Measurements from ENCODE around the gene SMAP1. TPM values are rescaled to one million over a fixed set of nuclear protein-coding genes. Genes with fewer than 3 reads are reported as not detected.

Gene SMAP1
- total and polyA plus RNA-seq, 2 experiments from 2014 or later: 18.4 to 20.1 TPM

- no peak overlapping the region for H3K4me2 ChIP-seq (ENCODE audit: unreplicated experiment)
- no peak overlapping the region for H3K9ac ChIP-seq
- TF ChIP-seq EZH2 (IDR thresholded peaks at IDR 0.05; ENCODE audit: insufficient read depth, poor library complexity, severe bottlenecking): no peak
- no peaks in the 10 kb centered on the region for H3F3A ChIP-seq (ENCODE audit: insufficient read depth)
- no peaks in the 10 kb centered on the region for H4K20me1 ChIP-seq (ENCODE audit: insufficient read depth)
- no peaks in the 10 kb centered on the region for H3K9me3 ChIP-seq (ENCODE audit: low read depth)
- 67 to 73% methylated on average over 6 of the region's 6 CpGs for WGBS, 2 experiments (ENCODE audit: low coverage in 1 of 2, low lambda C conversion rate in 2 of 2, missing lambda C conversion rate in 2 of 2)
- H3K27ac ChIP-seq: no peak overlapping the region
- in situ Hi-C loops (cut with MboI): no loop called here
- no peak overlapping the region for H2AFZ ChIP-seq
- H3K4me3 ChIP-seq: no peak overlapping the region
- no peaks in the 10 kb centered on the region for H3K4me1 ChIP-seq (ENCODE audit: insufficient read depth)
- H3K27me3 ChIP-seq (replicated peaks; ENCODE audit: insufficient read depth): no peaks in the 10 kb centered on the region
- no peaks in the 10 kb centered on the region for H3K79me2 ChIP-seq (ENCODE audit: insufficient read depth)
- no peaks in the 10 kb centered on the region for H3K9me2 ChIP-seq (ENCODE audit: insufficient read depth)
- H3K36me3 ChIP-seq (ENCODE audit: low read depth): no peaks in the 10 kb centered on the region
- peak; percentile 13 for DNase-seq
Observed at GRCh38 chr6:70811788-70812187, 144.1 kb downstream of the SMAP1 start.

GRCh38 chr6:70813885-70814284, 146.2 kb downstream of the SMAP1 start:
- Histone ChIP-seq H3K27me3 (replicated peaks; ENCODE audit: insufficient read depth) (no peaks in the 10 kb centered on the region), H4K20me1 (ENCODE audit: insufficient read depth) (no peaks in the 10 kb centered on the region), H3K9me2 (ENCODE audit: insufficient read depth) (no peaks in the 10 kb centered on the region), H3K9me3 (ENCODE audit: low read depth) (no peaks in the 10 kb centered on the region), H3K79me2 (ENCODE audit: insufficient read depth) (no peaks in the 10 kb centered on the region), H3K4me2 (ENCODE audit: unreplicated experiment) (no peak overlapping the region), H3K9ac (no peak overlapping the region), H3K36me3 (ENCODE audit: low read depth) (no peaks in the 10 kb centered on the region), H2AFZ (no peak overlapping the region), H3K27ac (no peak overlapping the region), H3K4me3 (no peak overlapping the region), H3K4me1 (ENCODE audit: insufficient read depth) (no peaks in the 10 kb centered on the region), H3F3A (ENCODE audit: insufficient read depth) (no peaks in the 10 kb centered on the region)
- TF ChIP-seq EZH2phosphoT487 (IDR thresholded peaks at IDR 0.05; ENCODE audit: insufficient read depth, low read depth): no peak
- no peak for TF ChIP-seq EZH2 (IDR thresholded peaks at IDR 0.05; ENCODE audit: insufficient read depth, poor library complexity, severe bottlenecking)
- no peak for DNase-seq
- 87 to 93% methylated on average over 3 of the region's 3 CpGs for WGBS, 2 experiments (ENCODE audit: low coverage in 1 of 2, low lambda C conversion rate in 2 of 2, missing lambda C conversion rate in 2 of 2)
- in situ Hi-C loops (cut with MboI): no loop called here

DNA sequence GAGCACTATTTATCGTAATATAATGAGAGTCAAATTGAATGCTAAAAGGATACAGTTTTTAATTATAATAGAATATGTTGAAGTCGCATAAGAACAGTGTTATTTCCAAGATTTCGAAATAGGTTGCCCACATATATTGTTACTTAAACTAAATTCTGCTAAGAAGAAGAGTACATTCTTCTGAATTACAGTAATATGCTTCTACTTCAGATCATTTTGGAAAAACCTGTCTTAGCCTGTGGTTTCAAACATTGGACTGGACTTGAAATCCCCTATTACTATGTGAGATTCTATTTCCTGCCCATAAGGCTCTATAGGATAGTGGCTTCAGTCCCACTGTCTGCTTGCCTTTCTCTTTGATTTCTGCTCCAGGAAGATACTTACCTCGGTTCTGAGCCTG, 152.0 kb downstream of the SMAP1 start:
- no peak overlapping the region for H2AFZ ChIP-seq
- no peaks in the 10 kb centered on the region for H3K4me1 ChIP-seq (ENCODE audit: insufficient read depth)
- no peaks in the 10 kb centered on the region for H3F3A ChIP-seq (ENCODE audit: insufficient read depth)
- H3K9me3 ChIP-seq (ENCODE audit: low read depth): no peaks in the 10 kb centered on the region
- no peaks in the 10 kb centered on the region for H3K79me2 ChIP-seq (ENCODE audit: insufficient read depth)
- H3K27ac ChIP-seq: no peak overlapping the region
- in situ Hi-C loops (cut with MboI): no loop called here
- peaks cover 6% of the 10 kb centered on the region; the same call in 1 of the 2 replicates for H4K20me1 ChIP-seq (ENCODE audit: insufficient read depth)
- H3K4me2 ChIP-seq (ENCODE audit: unreplicated experiment): no peak overlapping the region
- 81 to 84% methylated on average over 4 of the region's 4 CpGs for WGBS, 2 experiments (ENCODE audit: low coverage in 1 of 2, low lambda C conversion rate in 2 of 2, missing lambda C conversion rate in 2 of 2)
- H3K4me3 ChIP-seq: no peak overlapping the region
- no peaks in the 10 kb centered on the region for H3K9me2 ChIP-seq (ENCODE audit: insufficient read depth)
- H3K36me3 ChIP-seq (ENCODE audit: low read depth): no peaks in the 10 kb centered on the region
- DNase-seq: no peak
- no peak for TF ChIP-seq EZH2 (IDR thresholded peaks at IDR 0.05; ENCODE audit: insufficient read depth, poor library complexity, severe bottlenecking)
- TF ChIP-seq EZH2phosphoT487 (IDR thresholded peaks at IDR 0.05; ENCODE audit: insufficient read depth, low read depth): no peak
- no peaks in the 10 kb centered on the region for H3K27me3 ChIP-seq (replicated peaks; ENCODE audit: insufficient read depth)
- H3K9ac ChIP-seq: no peak overlapping the region

- no peaks in the 10 kb centered on the region for H3K9me2 ChIP-seq (ENCODE audit: insufficient read depth)
- H3F3A ChIP-seq (ENCODE audit: insufficient read depth): no peaks in the 10 kb centered on the region
- no peak overlapping the region for H3K4me2 ChIP-seq (ENCODE audit: unreplicated experiment)
- no peak for TF ChIP-seq EZH2 (IDR thresholded peaks at IDR 0.05; ENCODE audit: insufficient read depth, poor library complexity, severe bottlenecking)
- TF ChIP-seq EZH2phosphoT487 (IDR thresholded peaks at IDR 0.05; ENCODE audit: insufficient read depth, low read depth): no peak
- in situ Hi-C loops (cut with MboI): no loop called here
- H3K9ac ChIP-seq: no peak overlapping the region
- H2AFZ ChIP-seq: no peak overlapping the region
- no peak overlapping the region for H3K27ac ChIP-seq
- no peaks in the 10 kb centered on the region for H3K36me3 ChIP-seq (ENCODE audit: low read depth)
- no peaks in the 10 kb centered on the region for H3K4me1 ChIP-seq (ENCODE audit: insufficient read depth)
- no peaks in the 10 kb centered on the region for H3K27me3 ChIP-seq (replicated peaks; ENCODE audit: insufficient read depth)
- 98 to 99% methylated on average over 2 of the region's 2 CpGs for WGBS, 2 experiments (ENCODE audit: low coverage in 1 of 2, low lambda C conversion rate in 2 of 2, missing lambda C conversion rate in 2 of 2)
- no peaks in the 10 kb centered on the region for H3K79me2 ChIP-seq (ENCODE audit: insufficient read depth)
- no peak overlapping the region for H3K4me3 ChIP-seq
- no peaks in the 10 kb centered on the region for H3K9me3 ChIP-seq (ENCODE audit: low read depth)
- DNase-seq: no peak
- peaks cover 6% of the 10 kb centered on the region; the same call in 1 of the 2 replicates for H4K20me1 ChIP-seq (ENCODE audit: insufficient read depth)
Observed at GRCh38 chr6:70820778-70821177, 153.1 kb downstream of the SMAP1 start.

- in situ Hi-C loops (cut with MboI): no loop called here
- Histone ChIP-seq H3K9me3 (ENCODE audit: low read depth) (no peaks in the 10 kb centered on the region), H3K27me3 (replicated peaks; ENCODE audit: insufficient read depth) (no peaks in the 10 kb centered on the region), H3K27ac (no peak overlapping the region), H3K79me2 (ENCODE audit: insufficient read depth) (no peaks in the 10 kb centered on the region), H3K4me1 (ENCODE audit: insufficient read depth) (no peaks in the 10 kb centered on the region), H3K4me3 (no peak overlapping the region), H2AFZ (no peak overlapping the region), H3K36me3 (ENCODE audit: low read depth) (no peaks in the 10 kb centered on the region), H4K20me1 (ENCODE audit: insufficient read depth) (peaks cover 6% of the 10 kb centered on the region; the same call in 1 of the 2 replicates), H3K9ac (no peak overlapping the region), H3K9me2 (ENCODE audit: insufficient read depth) (no peaks in the 10 kb centered on the region), H3F3A (ENCODE audit: insufficient read depth) (no peaks in the 10 kb centered on the region), H3K4me2 (ENCODE audit: unreplicated experiment) (no peak overlapping the region)
- no peak for DNase-seq
- TF ChIP-seq EZH2phosphoT487 (IDR thresholded peaks at IDR 0.05; ENCODE audit: insufficient read depth, low read depth) (no peak), EZH2 (IDR thresholded peaks at IDR 0.05; ENCODE audit: insufficient read depth, poor library complexity, severe bottlenecking) (no peak)
- WGBS, 2 experiments (ENCODE audit: low coverage in 1 of 2, low lambda C conversion rate in 2 of 2, missing lambda C conversion rate in 2 of 2): 98 to 100% methylated on average over 2 of the region's 2 CpGs
Observed at GRCh38 chr6:70821751-70822150, 154.1 kb downstream of the SMAP1 start.

Measured in GM23248 (cell line).